Mononuclear cell (primary cell): ENCODE data around the gene MYH16. TPM values are rescaled to one million over a fixed set of nuclear protein-coding genes. Genes with fewer than 3 reads are reported as not detected.

Experiments
- H3K27me3 ChIP-seq: 2 replicates; pipeline ENCODE4 v1.6.0; 2011; ENCODE audit warnings: low read length, control low read depth; ENCODE audit not compliant: insufficient read depth
- H3K4me1 ChIP-seq: 2 replicates; pipeline ENCODE4 v1.5.1; 2011; ENCODE audit warnings: mild to moderate bottlenecking, low read length, control low read depth; ENCODE audit not compliant: insufficient read depth
- H3K4me3 ChIP-seq: 2 replicates; pipeline ENCODE4 v1.5.1; 2011; ENCODE audit warnings: mild to moderate bottlenecking, low read length, moderate library complexity
- H3K9me3 ChIP-seq: 2 replicates; pipeline ENCODE4 v1.5.1; 2011; ENCODE audit warnings: low read depth, mild to moderate bottlenecking, control low read depth, low read length
- total RNA-seq: library from RNA; depleted of rRNA; stranded (reverse); fragments of >200 nt; gene quantifications from one replicate; pipeline ENCODE4 v1.2.3, GENCODE V29; 2012

MYH16 gene
- total RNA-seq, 1 donor, result not detected

DNA sequence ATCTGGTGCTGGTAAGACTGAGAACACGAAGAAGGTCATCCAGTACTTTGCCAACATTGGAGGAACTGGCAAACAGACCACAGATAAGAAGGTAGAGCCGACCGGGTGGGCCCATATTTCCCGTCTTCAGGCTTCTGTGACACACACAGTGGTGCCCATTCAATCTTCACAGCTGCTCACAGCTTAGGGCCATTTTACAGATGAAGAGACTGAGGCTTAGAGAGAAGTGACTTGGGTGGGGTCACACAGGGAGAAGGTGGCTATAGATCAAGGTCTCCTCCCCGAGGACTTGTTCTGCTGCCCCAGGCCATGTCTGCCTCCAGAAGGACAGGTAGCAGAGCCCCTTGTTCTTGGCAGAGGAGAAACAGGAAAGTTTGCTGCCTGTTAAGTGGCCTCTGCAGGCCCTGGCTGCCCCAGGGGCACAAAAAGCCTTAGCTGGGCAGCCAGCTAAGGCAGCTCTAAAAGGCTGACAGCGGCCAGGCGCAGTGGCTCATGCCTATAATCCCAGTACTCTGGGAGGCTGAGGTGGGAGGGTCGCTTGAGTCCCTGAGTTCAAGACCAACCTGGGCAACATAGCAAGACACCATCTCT lies 22.6 kb upstream of the MYH16 start:
- H3K4me1 ChIP-seq, result peaks cover 12% of the 10 kb centered on the region
- no peaks in the 10 kb centered on the region for H3K27me3 ChIP-seq
- no peaks in the 10 kb centered on the region for H3K9me3 ChIP-seq
- no peak overlapping the region for H3K4me3 ChIP-seq

DNA sequence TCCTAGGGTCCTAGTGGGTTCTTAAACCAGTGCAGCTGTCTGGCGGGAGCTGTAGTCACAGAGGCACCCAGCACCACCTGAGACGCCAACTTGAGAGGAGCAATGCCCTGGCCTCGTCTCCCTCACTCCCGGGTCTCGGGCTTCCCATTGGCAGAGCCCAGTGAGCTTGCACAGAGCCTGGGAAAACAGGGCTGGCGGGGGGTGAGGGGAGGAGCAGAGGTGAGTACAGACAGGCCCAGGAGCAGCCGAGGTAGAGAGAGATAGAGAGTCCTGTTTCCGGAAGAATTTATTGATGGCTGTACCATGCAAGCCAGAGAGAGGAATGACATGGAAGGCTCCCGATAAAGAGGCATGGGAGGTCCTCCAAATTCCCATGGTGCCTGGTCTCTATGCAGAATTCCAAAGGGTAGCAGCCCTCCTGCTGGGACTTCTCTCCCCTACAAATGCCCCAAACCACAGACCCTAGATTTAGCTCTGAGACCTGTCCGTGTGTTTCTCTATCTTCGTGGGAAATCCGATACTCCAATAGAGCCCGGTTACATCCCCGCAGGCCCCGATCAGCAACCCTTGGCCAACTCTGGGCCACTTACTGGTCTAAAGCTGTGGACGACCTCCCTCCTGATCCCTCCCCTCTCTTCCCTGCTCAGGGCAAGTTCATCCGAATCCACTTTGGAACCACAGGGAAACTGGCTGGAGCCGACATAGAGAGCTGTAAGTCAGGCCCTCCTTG lies 20.3 kb upstream of the MYH16 start:
- H3K4me3 ChIP-seq, result no peak overlapping the region
- no peaks in the 10 kb centered on the region for H3K9me3 ChIP-seq
- no peaks in the 10 kb centered on the region for H3K27me3 ChIP-seq
- peaks cover 12% of the 10 kb centered on the region for H3K4me1 ChIP-seq

DNA sequence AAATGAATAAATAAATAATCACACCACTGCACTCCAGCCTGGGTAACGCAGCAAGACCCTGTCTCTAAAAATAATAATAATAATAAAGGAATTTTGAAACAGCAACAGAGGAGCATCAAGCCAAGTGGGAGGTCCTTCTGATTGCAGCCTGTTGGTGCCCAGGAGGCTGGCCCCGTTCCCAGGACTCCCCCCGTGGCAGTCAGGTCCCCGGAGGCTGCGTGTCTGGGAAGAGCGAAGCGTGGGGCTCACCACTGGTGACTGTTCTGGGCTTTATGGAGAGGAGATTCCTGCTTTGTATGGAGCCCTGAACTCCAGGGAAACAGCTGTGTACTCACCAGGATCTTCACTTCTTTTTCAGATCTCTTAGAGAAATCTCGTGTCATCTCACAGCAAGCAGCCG lies 19.3 kb upstream of the MYH16 start:
- Histone ChIP-seq H3K9me3 (no peaks in the 10 kb centered on the region), H3K27me3 (no peaks in the 10 kb centered on the region), H3K4me3 (no peak overlapping the region), H3K4me1 (peaks cover 3% of the 10 kb centered on the region)

DNA sequence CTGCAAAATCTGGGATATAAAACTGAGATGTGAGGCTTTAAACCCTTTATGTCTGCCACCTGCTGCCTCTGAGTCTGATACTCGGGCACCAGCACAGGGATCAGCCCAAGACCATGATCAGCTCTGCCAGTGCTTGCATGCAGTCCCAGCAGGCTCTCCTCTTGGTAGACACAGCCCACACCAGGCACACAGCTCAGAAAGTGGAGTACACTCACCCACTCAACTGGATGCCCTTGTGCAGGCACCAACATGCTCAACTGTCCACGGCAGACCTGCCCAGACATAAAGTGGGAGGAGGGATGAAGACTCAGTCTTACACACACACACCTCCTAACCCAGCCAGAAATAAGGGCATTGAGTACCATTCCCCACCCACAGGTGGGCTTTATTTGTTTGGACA lies 18.2 kb upstream of the MYH16 start:
- no peaks in the 10 kb centered on the region for H3K9me3 ChIP-seq
- no peak overlapping the region for H3K4me3 ChIP-seq
- no peaks in the 10 kb centered on the region for H3K4me1 ChIP-seq
- H3K27me3 ChIP-seq, result no peaks in the 10 kb centered on the region

DNA sequence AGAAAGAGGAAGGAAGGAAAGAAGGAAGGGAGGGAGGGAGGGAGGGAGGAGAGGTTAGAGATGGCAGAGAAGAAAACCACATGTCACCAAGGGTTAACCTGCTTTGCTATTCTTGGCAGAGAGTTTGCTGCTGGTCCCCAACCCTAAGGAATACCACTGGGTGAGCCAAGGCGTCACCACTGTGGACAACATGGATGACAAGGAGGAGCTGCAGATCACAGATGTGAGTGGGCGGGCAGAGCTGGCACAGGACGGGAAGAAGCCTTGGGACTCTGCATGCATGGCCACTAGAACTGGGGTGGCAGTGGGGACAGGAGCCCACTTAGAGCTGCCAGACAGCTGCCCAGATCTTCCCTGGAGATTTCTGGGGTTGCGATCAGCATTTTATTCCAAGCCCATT lies 17.2 kb upstream of the MYH16 start:
- Histone ChIP-seq H3K4me3 (no peak overlapping the region), H3K4me1 (no peaks in the 10 kb centered on the region), H3K27me3 (no peaks in the 10 kb centered on the region), H3K9me3 (no peaks in the 10 kb centered on the region)

DNA sequence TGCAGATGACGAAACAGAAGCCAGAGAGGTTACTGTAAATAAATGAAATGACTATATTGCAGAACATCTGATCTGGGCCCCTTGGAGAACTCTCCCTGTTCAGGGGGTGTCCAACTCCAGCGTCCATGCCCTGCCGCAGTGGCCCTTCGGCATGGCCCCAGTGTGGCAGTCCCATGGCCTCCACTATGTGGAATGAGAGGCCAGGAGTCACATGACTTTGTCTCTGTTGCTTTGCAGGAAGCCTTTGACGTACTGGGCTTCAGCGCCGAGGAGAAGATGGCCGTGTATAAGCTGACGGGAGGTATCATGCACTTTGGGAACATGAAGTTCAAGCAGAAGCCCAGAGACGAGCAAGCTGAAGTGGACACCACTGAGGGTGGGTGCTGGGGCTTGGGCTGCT lies 15.6 kb upstream of the MYH16 start:
- no peak overlapping the region for H3K4me3 ChIP-seq
- H3K9me3 ChIP-seq, result no peaks in the 10 kb centered on the region
- no peaks in the 10 kb centered on the region for H3K27me3 ChIP-seq
- H3K4me1 ChIP-seq, result no peaks in the 10 kb centered on the region

DNA sequence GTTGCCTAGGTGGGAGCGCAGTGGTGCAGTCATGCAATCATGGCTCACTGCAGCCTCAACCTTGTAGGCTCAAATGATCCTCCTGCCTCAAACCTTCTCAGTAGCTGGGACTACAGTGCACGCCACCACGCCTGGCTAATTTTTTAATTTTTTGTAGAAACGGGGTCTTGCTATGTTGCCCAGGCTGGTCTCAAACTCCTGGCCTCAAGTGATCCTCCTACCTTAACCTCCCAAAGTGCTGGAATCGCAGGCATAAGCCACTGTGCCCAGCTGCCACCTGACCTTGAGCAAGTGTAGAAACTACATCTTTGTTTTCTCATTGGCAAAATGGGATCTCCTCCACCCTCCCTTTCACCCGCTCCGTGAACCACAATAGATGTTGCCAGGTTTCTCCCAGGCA lies 15.0 kb upstream of the MYH16 start:
- no peak overlapping the region for H3K4me3 ChIP-seq
- H3K27me3 ChIP-seq, result no peaks in the 10 kb centered on the region
- no peaks in the 10 kb centered on the region for H3K9me3 ChIP-seq
- no peaks in the 10 kb centered on the region for H3K4me1 ChIP-seq

DNA sequence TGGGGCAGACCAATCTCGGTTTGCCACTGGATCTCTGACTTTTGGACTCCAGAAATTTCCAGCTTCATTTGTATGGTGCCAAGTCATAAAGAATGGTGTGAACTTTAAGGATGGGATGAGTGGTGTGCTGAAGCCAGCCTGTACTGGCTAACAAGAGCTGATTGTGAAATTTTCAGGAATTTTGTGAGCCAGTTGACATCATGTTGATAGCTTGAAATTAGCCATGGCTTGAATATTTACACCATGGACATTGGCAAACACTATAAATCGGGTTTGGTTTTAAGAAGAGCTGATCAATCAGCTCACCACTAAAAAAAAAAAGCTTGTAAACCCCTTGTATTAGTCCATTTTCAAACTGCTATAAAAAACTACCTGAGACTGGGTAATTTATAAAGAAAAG lies 14.1 kb upstream of the MYH16 start:
- Histone ChIP-seq H3K4me1 (no peaks in the 10 kb centered on the region), H3K9me3 (no peaks in the 10 kb centered on the region), H3K4me3 (no peak overlapping the region), H3K27me3 (no peaks in the 10 kb centered on the region)

DNA sequence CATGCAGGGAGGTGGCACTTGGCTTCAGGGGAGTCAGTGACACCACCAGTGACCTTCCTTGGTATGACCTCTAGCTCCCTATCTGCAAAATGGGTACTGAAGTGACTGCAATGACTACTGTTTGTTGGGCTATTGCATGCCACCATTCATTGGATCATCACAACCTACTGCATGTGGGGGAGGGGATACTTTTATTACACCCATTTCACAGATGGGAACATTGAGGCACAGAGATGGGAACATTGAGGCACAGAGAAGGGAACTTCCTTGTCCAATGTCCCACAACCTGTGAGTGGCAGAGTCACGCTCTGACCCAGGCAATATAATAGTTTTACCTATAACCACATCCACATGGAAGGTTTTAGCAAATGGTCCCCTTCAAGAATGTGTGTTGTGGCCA lies 12.2 kb upstream of the MYH16 start:
- Histone ChIP-seq H3K4me1 (no peaks in the 10 kb centered on the region), H3K27me3 (no peaks in the 10 kb centered on the region), H3K9me3 (no peaks in the 10 kb centered on the region), H3K4me3 (no peak overlapping the region)

DNA sequence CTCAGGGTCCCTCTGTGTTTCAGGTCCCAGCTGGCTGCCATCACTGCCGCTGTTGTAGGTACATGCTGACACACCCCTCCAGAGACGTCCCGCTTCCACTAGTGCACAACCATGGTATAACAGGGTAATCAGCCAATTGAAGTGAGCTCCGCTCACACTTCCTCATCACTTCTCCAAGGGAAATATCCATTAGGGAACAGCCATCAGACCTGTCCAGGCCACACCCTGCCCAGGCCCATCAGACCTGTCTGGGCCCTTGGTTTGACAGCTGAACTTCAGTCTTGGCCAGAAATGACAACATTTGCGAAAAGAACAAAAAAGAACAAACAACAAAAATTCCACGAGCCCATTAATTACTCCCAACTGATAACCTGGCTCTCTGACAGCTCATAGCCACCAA lies 11.0 kb upstream of the MYH16 start:
- no peak overlapping the region for H3K4me3 ChIP-seq
- no peaks in the 10 kb centered on the region for H3K4me1 ChIP-seq
- H3K9me3 ChIP-seq, result no peaks in the 10 kb centered on the region
- H3K27me3 ChIP-seq, result no peaks in the 10 kb centered on the region

DNA sequence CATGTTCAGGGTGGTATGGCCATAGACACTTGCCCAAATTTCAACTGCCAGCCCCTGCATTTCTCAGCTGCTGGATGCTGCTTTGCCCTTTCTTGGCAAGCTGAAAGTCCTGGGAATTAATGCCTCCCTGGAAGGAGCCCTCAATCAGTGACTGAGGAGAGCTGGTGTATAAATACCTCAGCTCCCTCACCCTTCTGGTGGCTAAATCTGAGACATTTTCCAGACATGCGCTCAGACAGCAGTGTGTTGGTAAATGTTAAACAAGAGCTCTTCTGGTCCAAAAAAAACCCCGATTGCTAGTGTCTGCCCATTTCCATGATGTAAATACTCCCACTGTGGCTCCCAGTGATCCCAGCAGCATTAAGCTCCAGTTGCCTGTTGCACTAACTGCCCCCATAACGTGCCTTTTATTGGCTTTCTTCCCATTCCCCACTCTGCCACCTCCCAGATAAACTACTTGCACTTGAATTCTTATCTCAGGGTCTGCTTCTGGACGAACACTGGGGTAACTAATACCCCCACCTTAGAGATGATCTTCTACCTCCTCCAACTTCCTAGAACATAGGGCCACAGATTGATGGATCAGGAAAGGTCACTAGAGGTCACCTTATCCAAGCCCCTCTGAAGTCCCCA lies 6.7 kb upstream of the MYH16 start:
- Histone ChIP-seq H3K4me1 (no peaks in the 10 kb centered on the region), H3K4me3 (no peak overlapping the region), H3K27me3 (no peaks in the 10 kb centered on the region), H3K9me3 (no peaks in the 10 kb centered on the region)

DNA sequence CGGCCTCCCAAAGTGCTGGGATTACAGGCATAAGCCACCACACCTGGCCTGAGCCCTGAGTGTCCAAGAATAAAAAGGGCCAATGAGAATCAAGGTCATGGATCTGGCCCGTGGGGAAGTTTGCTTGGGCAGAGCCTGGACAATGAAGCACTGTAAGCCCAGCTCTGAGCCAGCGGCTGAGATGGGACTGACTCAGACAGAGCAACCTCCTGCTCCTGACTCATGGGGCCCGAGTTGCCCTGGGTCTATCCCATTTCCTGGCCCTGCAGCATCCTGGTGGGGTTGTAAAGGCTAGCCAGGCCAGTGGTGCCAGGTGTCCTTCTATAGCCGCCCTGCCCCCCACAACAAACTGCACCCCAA lies 5.2 kb upstream of the MYH16 start:
- H3K27me3 ChIP-seq, result no peaks in the 10 kb centered on the region
- no peak overlapping the region for H3K4me3 ChIP-seq
- H3K9me3 ChIP-seq, result no peaks in the 10 kb centered on the region
- no peaks in the 10 kb centered on the region for H3K4me1 ChIP-seq

DNA sequence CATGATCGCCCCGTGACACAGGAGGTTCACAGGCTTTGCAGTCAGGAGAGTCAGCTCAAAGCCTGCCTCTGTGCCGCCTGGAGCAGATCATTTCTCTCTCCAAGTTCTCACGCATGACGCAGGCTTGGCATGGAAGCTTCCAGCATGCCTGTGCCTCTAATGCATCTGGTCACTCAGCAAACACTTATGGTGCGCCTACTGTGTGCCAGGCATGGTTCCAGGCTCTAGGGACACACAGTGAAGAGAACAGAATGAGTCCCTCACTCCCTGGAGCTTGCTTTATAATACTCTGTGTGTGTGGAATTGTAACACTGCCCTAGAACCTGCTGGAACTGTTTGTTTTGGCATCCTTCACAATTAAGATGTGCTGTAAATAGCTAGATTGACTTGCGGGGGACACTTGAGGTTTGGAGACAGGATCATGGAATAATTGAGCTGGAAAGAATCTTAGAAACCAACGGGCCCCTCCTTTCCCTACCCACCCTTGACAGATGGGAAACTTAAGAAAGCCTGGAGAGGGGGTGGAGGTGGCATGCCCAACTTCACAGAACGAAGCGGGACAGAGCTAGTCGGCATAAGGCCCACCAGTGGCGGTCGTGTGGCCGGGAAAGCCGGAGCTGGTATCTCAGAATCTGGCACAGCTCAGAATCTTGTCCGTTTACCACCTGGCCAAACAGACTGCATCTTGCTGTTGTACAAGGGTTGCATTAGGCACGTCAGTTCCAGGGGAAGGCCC lies 4.6 kb upstream of the MYH16 start:
- no peaks in the 10 kb centered on the region for H3K4me1 ChIP-seq

DNA sequence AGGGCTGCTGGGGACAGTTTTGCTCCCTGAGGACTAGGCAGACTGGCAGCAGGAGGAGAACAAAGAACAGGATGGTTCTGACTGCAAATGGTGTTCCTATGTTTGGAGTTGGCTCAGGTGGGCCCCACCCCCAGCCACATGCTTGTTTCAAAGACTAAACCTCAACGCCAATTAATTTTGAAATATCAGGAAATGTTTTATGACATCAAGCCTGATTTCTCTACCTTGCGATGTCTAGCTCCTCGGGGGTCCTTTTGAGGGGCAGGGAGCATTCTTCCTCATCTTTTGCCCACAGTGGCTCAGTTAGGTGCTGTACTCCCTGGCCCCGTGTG lies 4.1 kb upstream of the MYH16 start:
- H3K4me3 ChIP-seq, result no peak overlapping the region
- H3K27me3 ChIP-seq, result no peaks in the 10 kb centered on the region
- H3K9me3 ChIP-seq, result no peaks in the 10 kb centered on the region
- no peaks in the 10 kb centered on the region for H3K4me1 ChIP-seq

More for the DNA sequence above, 4.6 kb upstream of the MYH16 start:
- no peaks in the 10 kb centered on the region for H3K9me3 ChIP-seq
- no peak overlapping the region for H3K4me3 ChIP-seq
- H3K27me3 ChIP-seq, result no peaks in the 10 kb centered on the region

DNA sequence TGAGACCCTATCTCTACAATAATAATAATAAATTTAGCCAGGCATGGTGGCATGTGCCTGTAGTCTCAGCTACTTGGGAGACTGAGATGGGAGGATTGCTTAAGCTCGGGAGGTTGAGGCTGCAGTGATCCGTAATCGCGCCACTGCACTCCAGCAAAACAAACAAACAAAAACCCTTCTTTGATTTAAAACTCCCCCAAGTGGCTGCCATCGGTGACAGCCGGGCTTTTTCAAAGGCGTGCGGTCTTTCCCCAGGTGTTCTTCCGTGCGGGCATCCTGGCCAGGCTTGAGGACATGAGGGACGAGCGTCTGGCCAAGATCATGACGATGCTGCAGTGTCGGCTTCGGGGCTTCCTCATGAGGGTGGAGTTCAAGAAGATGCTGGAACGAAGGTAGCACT lies 1.9 kb upstream of the MYH16 start:
- no peaks in the 10 kb centered on the region for H3K4me1 ChIP-seq

More for the DNA sequence above, 1.9 kb upstream of the MYH16 start:
- H3K27me3 ChIP-seq, result no peaks in the 10 kb centered on the region
- no peak overlapping the region for H3K4me3 ChIP-seq
- H3K9me3 ChIP-seq, result no peaks in the 10 kb centered on the region
